HEK293 (cell line): ENCODE results near the gene RITA1.
A peak's percentile ranks its signal among the peaks of the same experiment; 100 is the strongest.

Experiments used
- CTCF ChIA-PET: fragments of 350-600 bp; formaldehyde crosslinking; extraction: SDS; loops from one replicate; lab custom pipeline; 2021; ENCODE audit warnings: antibody characterized with exemption; lab: Yijun Ruan, JAX
- POLR2A ChIA-PET: fragments of 300-600 bp; formaldehyde crosslinking; extraction: SDS; loops from one replicate; lab custom pipeline; 2020; ENCODE audit warnings: antibody characterized with exemption, inconsistent platforms; lab: Yijun Ruan, JAX
- H3K27ac ChIP-seq: fragments of 200-500 bp; sonication (Bioruptor generic); 2 replicates; pipeline ENCODE4 v1.5.1; 2014; ENCODE audit warnings: low read depth, low read length, control low read depth, inconsistent platforms; ENCODE audit errors: extremely low read depth
- H3K36me3 ChIP-seq, 2 experiments: fragments of 200-500 bp in 1 of 2; sonication (Bioruptor generic) in 1 of 2; 1 replicate in 1 of 2; 2 replicates in 1 of 2; pipeline ENCODE4 v1.5.1; 2014 to 2017; ENCODE audit warnings: inconsistent platforms in 2 of 2, low read length in 2 of 2; ENCODE audit not compliant: control insufficient read depth in 2 of 2, insufficient read depth in 1 of 2
- H3K4me1 ChIP-seq: fragments of 200-500 bp; sonication (Bioruptor generic); 2 replicates; pipeline ENCODE4 v1.5.1; 2014; ENCODE audit warnings: mild to moderate bottlenecking, low read length, inconsistent platforms; ENCODE audit not compliant: control insufficient read depth, insufficient read depth
- H3K4me3 ChIP-seq: 2 replicates; pipeline ENCODE4 v1.5.1; 2011; ENCODE audit warnings: low read depth, mild to moderate bottlenecking, control low read depth, low read length, moderate library complexity
- H3K9me3 ChIP-seq: fragments of 200-500 bp; sonication (Bioruptor generic); 2 replicates; pipeline ENCODE4 v1.5.1; 2014; ENCODE audit warnings: low read depth, low read length, inconsistent platforms; ENCODE audit not compliant: control insufficient read depth, insufficient read depth
- FEZF1 ChIP-seq: fragments of 450-650 bp; formaldehyde crosslinking; IDR thresholded peaks from 2 replicates; pipeline ENCODE4 v1.5.1; 2016; ENCODE audit warnings: missing biosample characterization, missing genetic modification characterization
- HOXA7 ChIP-seq: sonication (generic); formaldehyde crosslinking; IDR thresholded peaks from 2 replicates; pipeline ENCODE4 v1.8.1; 2022; ENCODE audit warnings: missing genetic modification reagents, borderline replicate concordance
- KLF8 ChIP-seq: fragments of 450-650 bp; formaldehyde crosslinking; IDR thresholded peaks from 2 replicates; pipeline ENCODE4 v1.5.1; 2016; ENCODE audit warnings: missing biosample characterization, missing genetic modification characterization
- OVOL3 ChIP-seq: fragments of 450-650 bp; formaldehyde crosslinking; IDR thresholded peaks from 2 replicates; pipeline ENCODE4 v1.5.1; 2016; ENCODE audit warnings: missing biosample characterization, missing genetic modification characterization
- SCRT2 ChIP-seq: fragments of 450-650 bp; formaldehyde crosslinking; IDR thresholded peaks from 2 replicates; pipeline ENCODE4 v1.5.1; 2016; ENCODE audit warnings: missing biosample characterization, missing genetic modification characterization
- SETDB1 ChIP-seq: IDR thresholded peaks from one replicate; pipeline ENCODE4 v1.6.1; 2017; ENCODE audit warnings: mild to moderate bottlenecking, low read length, moderate library complexity, mixed read lengths; ENCODE audit not compliant: insufficient read length
- ZBTB20 ChIP-seq: fragments of 450-650 bp; formaldehyde crosslinking; IDR thresholded peaks from 2 replicates; pipeline ENCODE4 v1.5.1; 2016; ENCODE audit warnings: missing biosample characterization, missing genetic modification characterization
- ZFP41 ChIP-seq: fragments of 450-650 bp; formaldehyde crosslinking; IDR thresholded peaks from 2 replicates; pipeline ENCODE4 v1.5.1; 2016; ENCODE audit warnings: missing biosample characterization, missing genetic modification characterization, borderline replicate concordance
- ZFP69B ChIP-seq: fragments of 450-650 bp; formaldehyde crosslinking; IDR thresholded peaks from 2 replicates; pipeline ENCODE4 v1.5.1; 2016; ENCODE audit warnings: missing biosample characterization, missing genetic modification characterization
- ZIC2 ChIP-seq: fragments of 450-650 bp; formaldehyde crosslinking; IDR thresholded peaks from 2 replicates; pipeline ENCODE4 v1.5.1; 2016; ENCODE audit warnings: missing biosample characterization, missing genetic modification characterization
- ZNF174 ChIP-seq: fragments of 450-650 bp; formaldehyde crosslinking; IDR thresholded peaks from 2 replicates; pipeline ENCODE4 v1.5.0; 2017; ENCODE audit warnings: missing biosample characterization, mild to moderate bottlenecking, missing genetic modification characterization
- ZNF184 ChIP-seq: fragments of 450-650 bp; IDR thresholded peaks from 2 replicates; pipeline ENCODE4 v1.5.1; 2018; ENCODE audit warnings: missing biosample characterization, mild to moderate bottlenecking, missing genetic modification characterization
- ZNF274 ChIP-seq, 2 experiments: fragments of 200-500 bp in 1 of 2; fragments of 450-650 bp in 1 of 2; sonication (Bioruptor generic) in 1 of 2; formaldehyde crosslinking in 1 of 2; IDR thresholded peaks; 2 replicates each; pipeline versions ENCODE4 v1.5.1 to v1.6.1; 2014 to 2016; ENCODE audit warnings: borderline replicate concordance in 1 of 2, inconsistent platforms in 1 of 2, low read length in 1 of 2, missing biosample characterization in 1 of 2, missing genetic modification characterization in 1 of 2
- ZNF311 ChIP-seq: fragments of 450-650 bp; formaldehyde crosslinking; IDR thresholded peaks from 2 replicates; pipeline ENCODE4 v1.5.1; 2017; ENCODE audit warnings: missing biosample characterization, missing genetic modification characterization, borderline replicate concordance
- ZNF394 ChIP-seq: fragments of 450-650 bp; formaldehyde crosslinking; IDR thresholded peaks from 2 replicates; pipeline ENCODE4 v1.5.1; 2016; ENCODE audit warnings: missing biosample characterization, missing genetic modification characterization, mild to moderate bottlenecking, moderate library complexity, borderline replicate concordance
- ZNF404 ChIP-seq: fragments of 450-650 bp; formaldehyde crosslinking; IDR thresholded peaks from 2 replicates; pipeline ENCODE4 v1.5.1; 2017; ENCODE audit warnings: missing biosample characterization, missing genetic modification characterization
- ZNF423 ChIP-seq: fragments of 450-650 bp; formaldehyde crosslinking; IDR thresholded peaks from 2 replicates; pipeline ENCODE4 v1.5.1; 2016; ENCODE audit warnings: missing biosample characterization, missing genetic modification characterization
- ZNF426 ChIP-seq: fragments of 450-650 bp; formaldehyde crosslinking; IDR thresholded peaks from 2 replicates; pipeline ENCODE4 v1.5.1; 2017; ENCODE audit warnings: missing biosample characterization, missing genetic modification characterization, mild to moderate bottlenecking, inconsistent platforms, moderate library complexity
- ZNF529 ChIP-seq: fragments of 450-650 bp; formaldehyde crosslinking; IDR thresholded peaks from 2 replicates; pipeline ENCODE4 v1.5.1; 2017; ENCODE audit warnings: missing genetic modification characterization, missing biosample characterization; ENCODE audit not compliant: insufficient replicate concordance
- ZNF555 ChIP-seq: fragments of 450-650 bp; formaldehyde crosslinking; conservative IDR thresholded peaks from 2 replicates; pipeline ENCODE4 v1.5.1; 2017; ENCODE audit warnings: missing biosample characterization, mild to moderate bottlenecking, missing genetic modification characterization, inconsistent platforms
- ZNF561 ChIP-seq: fragments of 450-650 bp; IDR thresholded peaks from 2 replicates; pipeline ENCODE4 v1.5.1; 2018; ENCODE audit warnings: missing biosample characterization, missing genetic modification characterization, borderline replicate concordance
- ZNF596 ChIP-seq: fragments of 450-650 bp; IDR thresholded peaks from 2 replicates; pipeline ENCODE4 v1.5.0; 2018; ENCODE audit warnings: missing biosample characterization, mild to moderate bottlenecking, missing genetic modification characterization, moderate library complexity
- ZSCAN30 ChIP-seq: fragments of 450-650 bp; IDR thresholded peaks from 2 replicates; pipeline ENCODE4 v1.5.1; 2018; ENCODE audit warnings: missing biosample characterization, mild to moderate bottlenecking, missing genetic modification characterization, moderate library complexity
- TF ChIP-seq, protein P1 (sequence below): fragments of 450-650 bp; formaldehyde crosslinking; IDR thresholded peaks from 2 replicates; pipeline ENCODE4 v1.5.1; 2016; ENCODE audit warnings: missing biosample characterization, missing genetic modification characterization
- TF ChIP-seq, protein P2 (sequence below): fragments of 450-650 bp; formaldehyde crosslinking; IDR thresholded peaks from 2 replicates; pipeline ENCODE4; 2016; ENCODE audit warnings: missing biosample characterization, missing genetic modification characterization
- TF ChIP-seq, protein P3 (sequence below): fragments of 450-650 bp; formaldehyde crosslinking; conservative IDR thresholded peaks from 2 replicates; pipeline ENCODE4 v1.5.1; 2016; ENCODE audit warnings: low read depth, missing biosample characterization, missing genetic modification characterization
- TF ChIP-seq, protein P4 (sequence below): fragments of 450-650 bp; formaldehyde crosslinking; IDR thresholded peaks from 2 replicates; pipeline ENCODE4 v1.5.1; 2017; ENCODE audit warnings: missing biosample characterization, missing genetic modification characterization

Gene RITA1, protein sequence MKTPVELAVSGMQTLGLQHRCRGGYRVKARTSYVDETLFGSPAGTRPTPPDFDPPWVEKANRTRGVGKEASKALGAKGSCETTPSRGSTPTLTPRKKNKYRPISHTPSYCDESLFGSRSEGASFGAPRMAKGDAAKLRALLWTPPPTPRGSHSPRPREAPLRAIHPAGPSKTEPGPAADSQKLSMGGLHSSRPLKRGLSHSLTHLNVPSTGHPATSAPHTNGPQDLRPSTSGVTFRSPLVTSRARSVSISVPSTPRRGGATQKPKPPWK

DNA sequence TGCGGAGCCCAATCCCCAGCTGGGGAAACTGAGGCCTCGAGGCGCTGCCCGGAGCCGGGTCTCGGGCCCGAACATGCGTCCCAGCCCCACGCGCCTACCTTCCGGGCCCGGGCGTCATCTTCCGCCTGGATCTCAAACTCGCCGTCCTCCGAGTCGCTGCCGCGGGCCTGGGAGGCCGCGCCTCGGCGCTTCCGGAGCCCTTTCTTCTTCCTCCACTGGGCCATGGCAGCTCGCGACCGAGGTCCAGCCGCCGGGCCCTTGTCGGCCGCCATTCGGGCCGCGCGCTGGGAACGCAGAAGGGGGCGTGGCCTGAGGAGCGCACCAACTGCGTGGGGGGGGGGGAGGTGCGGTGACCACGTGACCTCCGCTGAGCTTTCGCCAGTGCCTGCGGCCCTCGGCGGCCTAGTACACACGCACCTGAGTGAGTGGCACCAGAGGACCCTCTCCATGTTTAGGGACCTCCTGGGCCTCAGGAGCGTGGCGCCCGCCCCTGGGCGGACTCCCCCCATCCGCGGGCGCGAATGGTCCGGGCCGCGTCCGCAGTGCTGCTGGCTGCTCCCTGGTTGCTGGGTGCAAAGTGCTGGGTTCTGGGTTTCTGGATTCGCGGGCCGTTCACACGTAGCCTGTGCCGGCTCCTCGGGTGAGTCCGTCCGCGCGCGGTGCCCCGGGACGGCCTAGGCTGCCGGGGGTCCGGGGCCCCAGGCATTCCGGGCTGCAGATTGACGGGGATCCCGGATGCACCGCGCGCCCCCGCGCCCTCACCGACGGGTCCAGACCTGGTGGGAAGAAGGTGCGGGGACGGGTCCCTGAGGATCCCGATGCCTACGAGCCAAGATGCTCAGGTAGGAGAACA, at the start of gene RITA1, which contains the start of gene DDX54:
TSS of gene RITA1 (plus strand) at position 542 of the 853 bp plus-strand sequence. CDS start 1,026 bp downstream, outside the sequence.
TSS of gene DDX54 (minus strand) at position 299 of the 853 bp plus-strand sequence. CDS start at position 272, 27 bp downstream.
- H3K4me1 ChIP-seq, result peaks cover 3% of the 10 kb centered on the region; the same call in 1 of the 2 replicates
- CTCF ChIA-PET, result interaction anchor here (0.7 to 1.8 kb wide), 3 partner anchors 12 to 38 kb away, joined by 3 to 9 read pairs (median 8); no protein-coding TSS in a partner anchor
- TF ChIP-seq, protein P1, sequence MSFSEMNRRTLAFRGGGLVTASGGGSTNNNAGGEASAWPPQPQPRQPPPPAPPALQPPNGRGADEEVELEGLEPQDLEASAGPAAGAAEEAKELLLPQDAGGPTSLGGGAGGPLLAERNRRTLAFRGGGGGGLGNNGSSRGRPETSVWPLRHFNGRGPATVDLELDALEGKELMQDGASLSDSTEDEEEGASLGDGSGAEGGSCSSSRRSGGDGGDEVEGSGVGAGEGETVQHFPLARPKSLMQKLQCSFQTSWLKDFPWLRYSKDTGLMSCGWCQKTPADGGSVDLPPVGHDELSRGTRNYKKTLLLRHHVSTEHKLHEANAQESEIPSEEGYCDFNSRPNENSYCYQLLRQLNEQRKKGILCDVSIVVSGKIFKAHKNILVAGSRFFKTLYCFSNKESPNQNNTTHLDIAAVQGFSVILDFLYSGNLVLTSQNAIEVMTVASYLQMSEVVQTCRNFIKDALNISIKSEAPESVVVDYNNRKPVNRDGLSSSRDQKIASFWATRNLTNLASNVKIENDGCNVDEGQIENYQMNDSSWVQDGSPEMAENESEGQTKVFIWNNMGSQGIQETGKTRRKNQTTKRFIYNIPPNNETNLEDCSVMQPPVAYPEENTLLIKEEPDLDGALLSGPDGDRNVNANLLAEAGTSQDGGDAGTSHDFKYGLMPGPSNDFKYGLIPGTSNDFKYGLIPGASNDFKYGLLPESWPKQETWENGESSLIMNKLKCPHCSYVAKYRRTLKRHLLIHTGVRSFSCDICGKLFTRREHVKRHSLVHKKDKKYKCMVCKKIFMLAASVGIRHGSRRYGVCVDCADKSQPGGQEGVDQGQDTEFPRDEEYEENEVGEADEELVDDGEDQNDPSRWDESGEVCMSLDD (tag by site-specific recombination), result peak; percentile 35; the same call in 1 of the 2 replicates
- TF ChIP-seq ZFP41 (tag by site-specific recombination), result no peak
- TF ChIP-seq OVOL3 (tag by site-specific recombination), result no peak
- peak; percentile 98 for TF ChIP-seq ZNF561 (tag by site-specific recombination)
- TF ChIP-seq HOXA7 (CRISPR knock-in tag), result no peak
- no peak for TF ChIP-seq ZNF174 (tag by site-specific recombination)
- TF ChIP-seq SETDB1, result no peak
- TF ChIP-seq, protein P2, sequence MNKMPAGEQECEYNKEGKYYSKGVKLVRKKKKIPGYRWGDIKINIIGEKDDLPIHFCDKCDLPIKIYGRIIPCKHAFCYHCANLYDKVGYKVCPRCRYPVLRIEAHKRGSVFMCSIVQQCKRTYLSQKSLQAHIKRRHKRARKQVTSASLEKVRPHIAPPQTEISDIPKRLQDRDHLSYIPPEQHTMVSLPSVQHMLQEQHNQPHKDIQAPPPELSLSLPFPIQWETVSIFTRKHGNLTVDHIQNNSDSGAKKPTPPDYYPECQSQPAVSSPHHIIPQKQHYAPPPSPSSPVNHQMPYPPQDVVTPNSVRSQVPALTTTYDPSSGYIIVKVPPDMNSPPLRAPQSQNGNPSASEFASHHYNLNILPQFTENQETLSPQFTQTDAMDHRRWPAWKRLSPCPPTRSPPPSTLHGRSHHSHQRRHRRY, result no peak
- TF ChIP-seq ZNF184 (tag by site-specific recombination), result no peak
- TF ChIP-seq ZNF311 (tag by site-specific recombination), result no peak
- no peak for TF ChIP-seq ZNF529
- no peak for TF ChIP-seq ZNF596 (tag by site-specific recombination)
- TF ChIP-seq, protein P3, sequence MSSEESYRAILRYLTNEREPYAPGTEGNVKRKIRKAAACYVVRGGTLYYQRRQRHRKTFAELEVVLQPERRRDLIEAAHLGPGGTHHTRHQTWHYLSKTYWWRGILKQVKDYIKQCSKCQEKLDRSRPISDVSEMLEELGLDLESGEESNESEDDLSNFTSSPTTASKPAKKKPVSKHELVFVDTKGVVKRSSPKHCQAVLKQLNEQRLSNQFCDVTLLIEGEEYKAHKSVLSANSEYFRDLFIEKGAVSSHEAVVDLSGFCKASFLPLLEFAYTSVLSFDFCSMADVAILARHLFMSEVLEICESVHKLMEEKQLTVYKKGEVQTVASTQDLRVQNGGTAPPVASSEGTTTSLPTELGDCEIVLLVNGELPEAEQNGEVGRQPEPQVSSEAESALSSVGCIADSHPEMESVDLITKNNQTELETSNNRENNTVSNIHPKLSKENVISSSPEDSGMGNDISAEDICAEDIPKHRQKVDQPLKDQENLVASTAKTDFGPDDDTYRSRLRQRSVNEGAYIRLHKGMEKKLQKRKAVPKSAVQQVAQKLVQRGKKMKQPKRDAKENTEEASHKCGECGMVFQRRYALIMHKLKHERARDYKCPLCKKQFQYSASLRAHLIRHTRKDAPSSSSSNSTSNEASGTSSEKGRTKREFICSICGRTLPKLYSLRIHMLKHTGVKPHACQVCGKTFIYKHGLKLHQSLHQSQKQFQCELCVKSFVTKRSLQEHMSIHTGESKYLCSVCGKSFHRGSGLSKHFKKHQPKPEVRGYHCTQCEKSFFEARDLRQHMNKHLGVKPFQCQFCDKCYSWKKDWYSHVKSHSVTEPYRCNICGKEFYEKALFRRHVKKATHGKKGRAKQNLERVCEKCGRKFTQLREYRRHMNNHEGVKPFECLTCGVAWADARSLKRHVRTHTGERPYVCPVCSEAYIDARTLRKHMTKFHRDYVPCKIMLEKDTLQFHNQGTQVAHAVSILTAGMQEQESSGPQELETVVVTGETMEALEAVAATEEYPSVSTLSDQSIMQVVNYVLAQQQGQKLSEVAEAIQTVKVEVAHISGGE (tag by site-specific recombination), result peak; percentile 32; the same call in 1 of the 2 replicates
- TF ChIP-seq ZNF404 (tag by site-specific recombination), result no peak
- peak; percentile 82 for TF ChIP-seq ZIC2 (tag by site-specific recombination)
- TF ChIP-seq SCRT2 (tag by site-specific recombination), result no peak
- TF ChIP-seq, protein P4, sequence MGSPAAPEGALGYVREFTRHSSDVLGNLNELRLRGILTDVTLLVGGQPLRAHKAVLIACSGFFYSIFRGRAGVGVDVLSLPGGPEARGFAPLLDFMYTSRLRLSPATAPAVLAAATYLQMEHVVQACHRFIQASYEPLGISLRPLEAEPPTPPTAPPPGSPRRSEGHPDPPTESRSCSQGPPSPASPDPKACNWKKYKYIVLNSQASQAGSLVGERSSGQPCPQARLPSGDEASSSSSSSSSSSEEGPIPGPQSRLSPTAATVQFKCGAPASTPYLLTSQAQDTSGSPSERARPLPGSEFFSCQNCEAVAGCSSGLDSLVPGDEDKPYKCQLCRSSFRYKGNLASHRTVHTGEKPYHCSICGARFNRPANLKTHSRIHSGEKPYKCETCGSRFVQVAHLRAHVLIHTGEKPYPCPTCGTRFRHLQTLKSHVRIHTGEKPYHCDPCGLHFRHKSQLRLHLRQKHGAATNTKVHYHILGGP (tag by site-specific recombination), result no peak
- peak; percentile 81 for TF ChIP-seq ZNF423 (tag by site-specific recombination)
- TF ChIP-seq ZNF394 (tag by site-specific recombination), result 0 out of 2 replicates have a peak, but pooled peaks have one; percentile 73
- peak; percentile 97 for TF ChIP-seq KLF8 (tag by site-specific recombination)
- no peak for TF ChIP-seq ZNF426 (tag by site-specific recombination)
- no peak for TF ChIP-seq ZNF555 (tag by site-specific recombination)
- TF ChIP-seq ZFP69B (tag by site-specific recombination), result peak; percentile 77; the same call in 1 of the 2 replicates
- no peak for TF ChIP-seq ZNF274 (IDR thresholded peaks at IDR 0.05; ENCODE audit: low read length)
- TF ChIP-seq ZNF274 (tag by site-specific recombination; IDR thresholded peaks at IDR 0.05; ENCODE audit: borderline replicate concordance), result no peak
- TF ChIP-seq FEZF1 (tag by site-specific recombination), result no peak; the same call in 1 of the 2 replicates
- TF ChIP-seq ZSCAN30, result peak; percentile 96
- TF ChIP-seq ZBTB20 (tag by site-specific recombination), result peak; percentile 99

More for the DNA sequence above, at the start of gene RITA1, which contains the start of gene DDX54:
- peak within 1 kb of the TSS; percentile 99 for H3K4me3 ChIP-seq
- H3K9me3 ChIP-seq, result no peaks in the 10 kb centered on the region
- POLR2A ChIA-PET, result interaction anchor here (0.5 to 2.3 kb wide), 13 partner anchors 8 to 237 kb away, joined by 3 to 16 read pairs (median 5); partner anchors contain the start of genes SDSL, SLC8B1 and TPCN1
- peaks cover 18 to 48% of the 10 kb centered on the region in 2 experiments; a peak in 2 of 3 replicates for H3K36me3 ChIP-seq
- H3K27ac ChIP-seq, result peak within 1 kb of the TSS; percentile 94
